Activated CD4-positive, alpha-beta T cell treated with anti-CD3 and anti-CD28 coated beads, Interleukin-2, amount 50 U/mL, for 48 hours (primary cell): ENCODE data around the gene ARHGAP22.

Source experiments
- DNase-seq, 2 experiments: peaks; one replicate each; pipeline ENCODE4 v3.0.0-alpha.2; 2020

ARHGAP22 gene

DNA sequence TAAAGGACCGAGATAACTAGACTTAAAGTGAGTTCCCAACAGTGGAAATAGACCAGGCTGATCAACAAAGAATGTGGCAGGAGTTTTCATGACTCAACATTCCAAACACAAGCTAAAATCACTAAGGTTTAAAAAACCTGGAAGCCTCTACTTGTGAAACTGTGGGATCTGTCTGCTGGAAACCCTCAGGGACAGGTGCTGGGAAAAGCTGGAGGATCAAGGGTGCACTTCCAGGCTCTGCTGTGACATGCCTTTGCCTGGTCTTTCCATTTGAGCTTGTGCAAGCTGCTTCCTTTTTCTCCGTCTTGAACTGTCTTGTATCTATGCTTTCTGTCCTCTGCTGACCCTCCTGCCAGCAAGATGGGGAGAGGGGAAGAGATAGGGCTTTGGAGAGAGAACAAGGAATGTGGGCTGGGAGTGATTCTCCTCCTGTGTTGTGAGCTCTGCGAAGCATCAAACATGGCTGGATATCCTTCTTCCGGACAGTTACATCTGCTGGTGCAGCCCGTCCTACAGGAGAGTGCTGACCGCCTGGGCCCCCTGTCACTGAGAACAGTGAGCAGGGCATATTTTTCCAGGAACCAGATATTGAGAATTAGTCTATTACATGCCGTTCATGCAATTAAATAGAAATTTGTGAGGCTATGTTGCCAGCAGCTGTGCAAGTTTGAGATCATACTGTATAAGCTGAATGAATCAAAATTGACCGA, 25.5 kb downstream of the ARHGAP22 start:
- no peak for DNase-seq

DNA sequence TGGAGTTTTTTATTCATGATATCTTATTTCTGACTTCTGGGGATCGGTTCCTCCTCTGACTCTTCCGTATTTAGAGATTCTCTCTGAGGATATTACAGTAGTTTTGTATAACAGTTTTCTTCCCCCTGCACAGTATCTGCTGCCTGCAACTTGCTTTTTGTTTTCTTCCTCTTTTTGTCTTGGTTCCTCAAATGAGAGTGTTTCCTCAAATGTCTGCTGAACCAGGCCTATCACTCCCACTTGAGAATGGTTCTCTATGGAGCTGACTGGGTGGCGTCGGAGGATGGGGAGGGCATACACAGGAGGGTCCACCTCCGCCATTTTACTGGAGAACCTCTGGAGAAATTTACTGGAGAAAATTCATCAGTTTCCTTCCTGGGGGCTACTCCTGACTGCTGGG, 27.7 kb downstream of the ARHGAP22 start:
- no peak for DNase-seq

- DNase-seq: no peak
Measured at GRCh38 chr10:48576501-48576900, 28.4 kb downstream of the ARHGAP22 start.

DNA sequence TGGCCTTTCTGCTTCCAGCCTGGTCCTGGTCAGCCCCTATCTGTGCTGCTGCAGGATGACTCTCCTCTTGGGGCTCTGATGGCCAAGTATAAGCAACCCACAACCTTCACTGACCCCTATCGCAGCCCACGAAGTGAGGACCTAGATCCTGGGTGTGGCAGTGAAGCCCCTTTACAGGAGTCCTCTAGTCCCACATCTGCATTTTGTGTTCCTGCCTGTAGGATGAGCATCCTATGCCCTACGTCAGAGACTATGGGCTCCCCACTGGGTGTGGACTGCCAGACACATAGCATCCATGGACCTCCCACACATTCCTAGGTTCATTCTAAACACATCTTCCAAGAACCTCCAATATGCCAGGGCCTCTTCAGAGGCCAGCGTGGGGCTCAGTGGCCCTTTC, 29.0 kb downstream of the ARHGAP22 start:
- DNase-seq: no peak

DNA sequence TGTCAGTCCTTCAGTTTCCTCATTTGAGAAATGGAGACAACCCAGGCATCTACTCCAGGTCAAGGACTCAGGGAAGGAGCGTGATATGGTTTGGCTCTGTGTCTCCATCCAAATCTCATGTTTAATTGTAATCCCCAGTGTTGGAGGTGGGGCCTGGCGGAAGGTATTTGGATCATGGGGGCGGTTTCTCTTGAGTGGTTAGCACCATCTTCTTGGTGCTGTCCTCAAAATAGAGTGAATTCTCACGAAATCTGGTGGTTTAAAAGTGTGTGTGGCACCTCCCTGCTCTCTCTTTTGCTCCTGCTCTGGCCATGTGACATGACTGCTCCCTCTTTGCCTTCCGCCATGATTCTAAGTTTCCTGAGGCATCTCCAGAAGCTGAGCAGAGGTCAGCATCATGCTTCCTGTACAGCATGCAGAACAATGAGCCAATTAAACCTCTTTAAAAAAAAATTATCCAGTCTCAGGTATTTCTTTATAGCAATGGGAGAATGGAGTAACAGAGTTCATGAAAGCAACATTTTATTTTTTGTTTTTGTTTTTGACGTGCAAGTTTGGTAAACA, 30.0 kb downstream of the ARHGAP22 start:
- no peak for DNase-seq

DNA sequence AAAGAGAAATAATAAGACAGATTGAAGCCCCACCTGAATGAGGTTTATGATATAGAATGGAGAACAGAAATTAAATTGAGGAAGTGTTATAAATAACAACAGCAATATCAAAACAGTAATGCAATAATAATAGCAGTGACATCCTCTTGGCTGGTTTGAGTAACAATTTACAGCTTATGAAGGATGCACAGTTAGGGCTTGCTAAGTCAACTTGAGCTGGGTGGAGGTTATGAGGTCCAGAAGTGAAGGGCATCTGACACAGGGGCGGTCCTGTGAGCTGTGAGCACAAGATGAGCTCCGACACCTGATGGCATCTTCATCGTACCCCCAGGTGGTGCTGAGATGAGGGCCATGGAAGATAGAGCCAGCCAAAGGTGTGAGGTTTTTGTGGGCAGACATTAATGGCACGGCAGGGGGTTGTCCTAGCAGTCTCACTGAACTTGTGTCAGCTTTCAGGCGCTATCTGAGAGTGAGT, 30.5 kb downstream of the ARHGAP22 start:
- no peak for DNase-seq

DNA sequence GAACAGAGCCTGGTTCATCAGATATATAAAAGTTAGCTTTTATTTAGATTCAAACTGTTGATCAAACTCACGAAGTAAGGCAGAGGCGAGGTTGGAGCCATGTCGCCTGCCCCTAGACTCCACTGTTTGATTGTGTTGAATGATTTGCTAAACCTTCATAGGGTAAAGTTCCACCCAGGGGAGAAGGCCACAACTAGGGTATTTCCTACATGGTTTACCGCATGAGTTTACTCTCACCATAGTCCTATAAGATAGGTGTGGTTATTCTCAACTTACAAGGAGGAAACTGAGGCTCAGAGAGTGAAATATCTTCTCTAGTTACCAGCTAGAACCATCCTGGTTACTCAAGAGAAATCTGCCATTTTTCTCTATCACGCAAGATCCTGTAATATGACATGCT, 31.8 kb downstream of the ARHGAP22 start:
- DNase-seq: no peak

- DNase-seq: no peak
Measured at GRCh38 chr10:48572414-48572813, 32.5 kb downstream of the ARHGAP22 start.

- DNase-seq: no peak
Measured at GRCh38 chr10:48568546-48568945, 36.3 kb downstream of the ARHGAP22 start.

DNA sequence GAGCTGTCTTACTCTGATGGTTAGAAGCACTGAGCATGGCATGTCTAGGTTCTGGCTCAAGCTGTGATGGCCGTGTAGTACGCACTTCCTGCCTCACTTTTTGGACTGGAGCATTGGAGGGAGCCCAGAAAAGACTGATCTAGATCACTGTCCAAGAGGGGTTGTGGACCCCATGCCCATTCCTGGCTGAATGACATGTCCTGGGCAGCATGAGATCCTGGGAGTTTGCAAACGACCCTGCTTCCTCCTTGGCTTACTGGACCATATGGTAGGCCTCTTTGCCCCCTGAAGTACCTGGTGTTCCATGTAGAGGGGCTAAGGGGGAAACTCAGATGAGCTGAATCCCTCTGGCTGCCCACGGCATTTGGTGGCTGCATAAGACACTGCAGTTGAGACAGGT, 36.7 kb downstream of the ARHGAP22 start:
- DNase-seq: no peak

- no peak for DNase-seq
Measured at GRCh38 chr10:48567346-48567745, 37.5 kb downstream of the ARHGAP22 start.

DNA sequence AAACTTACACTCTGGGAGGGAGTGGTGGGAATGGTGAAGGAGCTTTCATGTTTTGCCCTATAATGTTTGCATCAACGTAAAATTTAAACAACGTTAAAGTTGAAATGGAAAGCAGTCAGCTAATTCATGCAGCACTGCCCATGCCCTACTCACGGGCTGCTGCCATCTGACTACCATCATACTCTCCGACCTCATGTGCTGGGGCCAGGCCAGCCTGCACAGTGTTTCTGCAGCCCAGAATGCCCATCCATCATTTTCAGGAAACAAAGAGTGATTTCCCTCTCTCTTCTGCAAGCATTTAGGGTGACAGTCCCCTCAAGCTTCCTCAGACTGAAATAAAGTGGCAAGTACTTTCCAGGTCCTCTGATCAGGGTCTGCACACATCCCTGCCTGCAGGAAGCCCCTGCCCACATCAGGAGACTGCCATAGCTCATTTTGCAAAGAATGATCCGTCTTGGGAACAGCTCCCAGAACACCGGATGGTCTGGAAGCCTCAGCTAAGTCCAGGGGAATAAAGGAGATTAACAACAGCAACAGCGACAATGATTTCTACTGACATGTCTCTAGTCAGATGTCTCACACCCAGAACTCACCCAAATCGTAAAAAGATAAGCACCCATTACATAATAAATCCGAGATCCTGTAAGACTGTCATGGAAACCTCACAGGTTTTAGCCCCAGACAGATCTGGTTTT, 40.3 kb downstream of the ARHGAP22 start:
- no peak for DNase-seq

DNA sequence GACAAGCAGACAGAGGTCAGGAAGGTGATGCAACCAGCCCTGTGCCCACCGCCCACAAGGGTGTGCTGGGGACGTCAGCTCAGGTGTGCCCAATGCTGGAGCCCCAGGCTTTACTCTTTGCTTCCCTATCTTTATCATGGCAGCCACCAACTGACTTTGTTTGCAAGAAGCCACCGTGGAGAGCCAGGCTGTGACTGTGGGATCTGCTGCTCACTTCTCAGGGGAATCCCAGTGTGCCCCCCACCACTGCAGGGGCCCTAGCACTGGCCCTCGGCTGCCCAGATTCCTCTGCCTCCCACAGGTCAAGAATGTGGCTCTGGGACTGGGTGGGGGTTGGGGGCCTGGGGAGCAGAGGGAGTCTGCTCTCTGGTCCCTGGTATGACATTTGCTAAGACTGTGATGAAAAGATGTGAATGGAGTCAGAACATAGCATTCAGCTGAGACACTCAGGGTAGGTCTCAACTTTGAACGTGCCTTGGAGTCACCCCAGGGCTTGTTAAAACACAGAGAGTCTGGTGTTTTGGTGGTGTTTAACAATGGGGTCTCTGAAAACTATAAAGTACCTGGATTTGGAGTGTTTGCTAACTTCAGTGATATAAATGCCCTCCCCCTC, 47.3 kb downstream of the ARHGAP22 start:
- DNase-seq: no peak

- no peak for DNase-seq
Measured at GRCh38 chr10:48556713-48557112, 48.2 kb downstream of the ARHGAP22 start.

DNA sequence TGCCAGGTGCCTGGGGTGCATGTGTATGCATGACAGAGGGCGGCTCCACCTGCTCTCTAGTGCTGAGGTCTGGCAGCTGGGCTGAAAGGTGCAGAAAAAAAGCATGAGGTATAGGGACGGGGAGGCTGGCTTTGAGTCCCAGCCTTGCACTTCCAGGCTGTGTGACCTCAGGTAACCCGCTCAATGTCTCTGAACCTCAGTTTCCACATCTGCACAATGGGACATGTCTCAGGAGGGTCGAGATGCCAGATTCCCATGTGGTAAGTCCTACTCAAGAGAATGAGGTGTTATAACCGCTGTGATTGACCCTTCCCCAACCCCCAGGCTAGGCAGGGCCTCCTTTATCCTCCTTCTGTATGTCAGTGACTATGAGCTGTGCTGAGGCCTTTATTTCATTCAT, 48.8 kb downstream of the ARHGAP22 start:
- DNase-seq: no peak

DNA sequence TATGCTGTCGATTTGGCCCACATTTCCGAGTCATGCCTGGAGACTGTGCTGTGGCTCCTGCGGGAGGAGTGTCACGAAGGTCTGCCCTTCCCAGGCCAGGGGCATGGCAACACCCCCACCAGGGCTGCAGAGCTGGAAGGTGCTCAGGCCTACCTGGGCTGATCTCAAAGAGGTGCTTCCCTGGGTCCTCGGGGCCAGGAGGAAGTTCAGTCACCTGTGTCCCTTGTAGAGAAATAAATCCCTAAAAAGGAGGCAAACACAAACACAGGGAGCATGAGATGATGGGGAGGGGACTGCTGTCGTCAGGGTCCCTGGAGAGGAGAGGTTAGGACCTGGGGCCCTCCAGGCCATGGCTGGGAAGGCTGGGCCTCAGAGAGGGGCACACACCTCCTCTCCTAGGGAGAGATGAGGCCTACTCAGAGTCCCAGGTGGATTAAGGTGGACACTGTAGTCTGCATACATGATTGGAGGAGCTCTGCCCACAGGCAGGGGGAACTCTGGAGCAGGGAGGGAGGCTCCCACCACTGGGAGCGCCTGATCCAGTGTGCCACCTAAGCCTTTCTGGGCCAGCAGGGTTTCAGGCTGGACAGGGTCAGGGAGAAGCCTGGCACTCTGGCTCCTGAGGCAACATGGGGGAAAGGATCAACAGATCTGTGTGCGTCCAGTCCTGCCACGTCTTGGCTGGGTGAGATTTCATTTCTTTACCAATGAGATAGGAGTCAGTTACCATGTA, 49.4 kb downstream of the ARHGAP22 start:
- DNase-seq: no peak

- no peak for DNase-seq
Measured at GRCh38 chr10:48554656-48555055, 50.2 kb downstream of the ARHGAP22 start.

DNA sequence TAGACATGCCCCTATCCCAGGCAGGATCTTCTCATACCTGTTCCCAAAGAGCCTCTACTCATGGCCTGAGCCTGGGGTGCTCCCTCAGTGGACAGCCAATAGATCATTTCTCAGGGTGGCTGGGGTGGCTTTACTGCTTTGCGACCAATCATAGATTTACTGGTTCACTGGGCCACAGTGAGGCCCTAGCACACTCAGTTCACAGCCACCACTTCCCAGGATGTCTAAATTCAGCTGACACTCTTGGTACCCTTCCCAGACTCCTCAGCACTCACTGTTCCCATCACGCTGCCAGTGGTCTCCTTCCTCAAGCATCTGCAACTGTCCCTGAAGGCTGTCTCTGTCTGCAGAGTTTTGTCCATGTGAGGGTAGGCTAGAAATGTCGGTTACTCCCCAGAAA, 50.6 kb downstream of the ARHGAP22 start:
- DNase-seq: no peak

DNA sequence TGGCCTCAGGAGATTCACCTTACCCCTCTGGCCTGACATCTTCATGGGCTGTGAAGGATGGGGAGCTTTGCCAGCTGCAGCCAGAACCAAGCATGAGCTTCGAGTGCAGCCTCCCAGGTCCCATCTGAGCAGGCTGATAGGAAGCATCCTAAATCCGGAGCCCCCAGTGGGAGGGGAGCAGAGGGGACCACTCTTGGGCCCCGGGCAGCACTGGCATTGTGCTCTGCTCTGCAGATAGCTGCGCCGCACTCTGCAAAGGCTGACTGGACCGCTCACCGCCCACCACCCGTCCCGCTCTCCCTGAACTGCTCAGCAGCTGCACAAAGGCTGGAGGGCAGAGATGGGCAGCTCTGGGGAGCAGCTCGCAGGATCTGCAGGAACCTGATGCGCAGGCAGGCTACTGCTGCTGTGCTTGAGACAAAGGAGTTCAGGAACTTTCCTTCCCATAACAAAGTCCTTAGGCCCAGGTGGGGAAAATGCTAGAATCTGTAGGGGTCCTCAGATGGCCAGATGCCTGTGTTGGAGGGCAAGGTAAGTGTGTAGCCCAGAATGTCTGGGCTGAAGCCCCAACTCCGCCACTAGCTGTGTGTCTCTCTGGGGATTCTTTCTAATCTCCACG, 51.8 kb downstream of the ARHGAP22 start:
- no peak for DNase-seq

- DNase-seq: peak; percentile 15 to 27
Measured at GRCh38 chr10:48551861-48552591, 52.8 kb downstream of the ARHGAP22 start.

DNA sequence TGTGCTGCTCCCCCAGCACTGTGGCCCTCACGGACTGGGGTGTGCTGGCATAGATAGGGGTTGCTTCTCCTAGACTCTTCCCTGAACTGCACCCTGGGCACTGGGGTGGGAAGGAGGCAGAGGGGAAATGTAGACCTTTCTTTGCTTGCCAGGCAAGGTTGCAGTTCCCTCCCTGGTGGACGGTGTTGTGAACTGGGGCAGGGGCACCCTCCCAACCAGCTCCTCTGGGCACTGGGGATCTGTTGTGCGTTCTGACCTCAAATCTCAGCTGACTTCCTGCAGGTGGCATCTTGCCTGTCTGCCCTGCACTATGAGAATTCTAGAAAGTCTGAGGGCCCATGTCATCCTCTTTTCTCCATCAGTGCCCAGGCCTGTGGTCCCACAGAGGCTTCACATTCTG, 53.9 kb downstream of the ARHGAP22 start:
- DNase-seq: no peak
